Esophagus (tissue), 2 donors: Measurements from ENCODE around the gene TMEM168. TPM values are rescaled to one million over a fixed set of nuclear protein-coding genes. Genes with fewer than 3 reads are reported as not detected.
A peak's percentile ranks its signal among the peaks of the same experiment; 100 is the strongest.
"Not testable (repeated sequence)": the region's sequence is repeated elsewhere in the genome, so short reads cannot be mapped to it uniquely, and the experiment has no call there.

ENCODE experiments used
- H3K27ac ChIP-seq, 2 donors: one replicate each; pipeline ENCODE4 v1.5.1; 2013; ENCODE audit warnings: low read depth in 2 of 2, mild to moderate bottlenecking in 2 of 2, inconsistent platforms in 1 of 2, low read length in 1 of 2, moderate library complexity in 1 of 2
- H3K27me3 ChIP-seq, 2 donors: one replicate each; pipeline ENCODE4 v1.6.1; 2013; ENCODE audit warnings: low read length in 2 of 2, control low read depth in 1 of 2, mild to moderate bottlenecking in 1 of 2; ENCODE audit not compliant: insufficient read depth in 2 of 2, control insufficient read depth in 1 of 2
- H3K36me3 ChIP-seq, 2 donors: one replicate each; pipeline ENCODE4 v1.6.1; 2013; ENCODE audit warnings: low read length in 1 of 2; ENCODE audit not compliant: control insufficient read depth in 2 of 2, insufficient read depth in 2 of 2
- H3K4me1 ChIP-seq, 2 donors: one replicate each; pipeline ENCODE4 v1.6.1; 2013; ENCODE audit warnings: low read length in 1 of 2; ENCODE audit not compliant: control insufficient read depth in 2 of 2, insufficient read depth in 2 of 2
- H3K4me3 ChIP-seq, 2 donors: one replicate each; pipeline ENCODE4 v1.5.1; 2013; ENCODE audit warnings: low read length in 2 of 2, mild to moderate bottlenecking in 2 of 2, low read depth in 1 of 2, moderate library complexity in 1 of 2
- H3K9me3 ChIP-seq, 2 donors: one replicate each; pipeline ENCODE4 v1.6.1; 2013; ENCODE audit warnings: mild to moderate bottlenecking in 2 of 2, low read depth in 1 of 2, low read length in 1 of 2, moderate library complexity in 1 of 2; ENCODE audit not compliant: control insufficient read depth in 2 of 2, insufficient read depth in 1 of 2
- WGBS, 2 donors: extraction: QIAGEN DNeasy Blood & Tissue Kit; methylation state at CpG; one replicate each; pipeline ENCODE4 v1.1.7; 2013; 5-methylcytosine and 5-hydroxymethylcytosine counted together
- polyA plus RNA-seq, 2 donors: library from polyadenylated mRNA; stranded (reverse); fragments of 200-250 nt; gene quantifications; one replicate each; pipeline ENCODE4 v1.2.3, GENCODE V29; 2013
- donor health status: healthy with polysubstance abuse.
- donor health status: Bipolar disorder and iron deficiency.

TMEM168 gene
- 10 to 100 TPM in 1 of 2 donors, 1 to 10 TPM in 1; 5.2 to 10.7 TPM for polyA plus RNA-seq

- Histone ChIP-seq H3K36me3 (no peaks in the 10 kb centered on the region), H3K4me3 (peak within 1 kb of the TSS; percentile 77 to 94), H3K27ac (peak within 1 kb of the TSS; percentile 94 to 97), H3K4me1 (no peaks in the 10 kb centered on the region), H3K27me3 (no peaks in the 10 kb centered on the region), H3K9me3 (no peaks in the 10 kb centered on the region)
- 1% methylated on average over 67 of the region's 67 CpGs for WGBS, 2 donors
Observed at GRCh38 chr7:112789817-112790585, at the start of gene TMEM168. Gene TMEM168, minus strand, starts transcription at chr7:112790393. Its CDS starts 5,568 bp downstream, at chr7:112784825.

GRCh38 chr7:112835928-112836327 lies 45.7 kb upstream of the TMEM168 start:
- H3K9me3 ChIP-seq, H3K27ac ChIP-seq, H3K4me3 ChIP-seq, H3K4me1 ChIP-seq, H3K27me3 ChIP-seq, H3K36me3 ChIP-seq: not testable (repeated sequence)
- WGBS, 2 donors = 83% methylated on average over 4 of the region's 4 CpGs

- WGBS, 2 donors = 87 to 91% methylated on average over 3 of the region's 3 CpGs
Observed at GRCh38 chr7:112833082-112833481, 42.9 kb upstream of the TMEM168 start.

GRCh38 chr7:112830769-112831168 lies 40.6 kb upstream of the TMEM168 start:
- Histone ChIP-seq H3K36me3 (no peaks in the 10 kb centered on the region), H3K27ac (no peak overlapping the region), H3K4me3 (no peak overlapping the region)

More at GRCh38 chr7:112833082-112833481, 42.9 kb upstream of the TMEM168 start:
- no peaks in the 10 kb centered on the region for H3K9me3 ChIP-seq
- no peak overlapping the region for H3K4me3 ChIP-seq
- H3K4me1 ChIP-seq = no peaks in the 10 kb centered on the region
- H3K27me3 ChIP-seq = no peaks in the 10 kb centered on the region
- H3K36me3 ChIP-seq = no peaks in the 10 kb centered on the region
- no peak overlapping the region for H3K27ac ChIP-seq

GRCh38 chr7:112828696-112829095 lies 38.5 kb upstream of the TMEM168 start:
- Histone ChIP-seq H3K27me3 (no peaks in the 10 kb centered on the region), H3K4me1 (no peaks in the 10 kb centered on the region), H3K36me3 (no peaks in the 10 kb centered on the region), H3K27ac (no peak overlapping the region), H3K9me3 (no peaks in the 10 kb centered on the region), H3K4me3 (no peak overlapping the region)
- 92 to 93% methylated on average over 1 of the region's 1 CpG for WGBS, 2 donors

More at GRCh38 chr7:112830769-112831168, 40.6 kb upstream of the TMEM168 start:
- H3K9me3 ChIP-seq = no peaks in the 10 kb centered on the region
- no peaks in the 10 kb centered on the region for H3K27me3 ChIP-seq
- no peaks in the 10 kb centered on the region for H3K4me1 ChIP-seq

GRCh38 chr7:112821345-112821744 lies 31.2 kb upstream of the TMEM168 start:
- H3K4me3 ChIP-seq = no peak overlapping the region
- H3K27ac ChIP-seq = no peak overlapping the region
- no peaks in the 10 kb centered on the region for H3K4me1 ChIP-seq
- no peaks in the 10 kb centered on the region for H3K9me3 ChIP-seq
- peaks cover 0 to 2% of the 10 kb centered on the region in 2 donors for H3K36me3 ChIP-seq
- no peaks in the 10 kb centered on the region for H3K27me3 ChIP-seq

GRCh38 chr7:112819536-112819935 lies 29.3 kb upstream of the TMEM168 start:
- H3K27ac ChIP-seq = no peak overlapping the region
- no peaks in the 10 kb centered on the region for H3K4me1 ChIP-seq
- 89 to 91% methylated on average over 3 of the region's 3 CpGs for WGBS, 2 donors
- no peaks in the 10 kb centered on the region for H3K9me3 ChIP-seq
- no peak overlapping the region for H3K4me3 ChIP-seq
- H3K36me3 ChIP-seq = peaks cover 0 to 2% of the 10 kb centered on the region in 2 donors
- no peaks in the 10 kb centered on the region for H3K27me3 ChIP-seq

GRCh38 chr7:112806156-112806555 lies 16.0 kb upstream of the TMEM168 start:
- Histone ChIP-seq H3K9me3 (no peaks in the 10 kb centered on the region), H3K4me3 (no peak overlapping the region), H3K27me3 (no peaks in the 10 kb centered on the region), H3K4me1 (no peaks in the 10 kb centered on the region), H3K36me3 (no peaks in the 10 kb centered on the region), H3K27ac (no peak overlapping the region)
- 77 to 84% methylated on average over 4 of the region's 4 CpGs for WGBS, 2 donors

- 92 to 95% methylated on average over 3 of the region's 3 CpGs for whole genome bisulfite sequencing, 2 donors
- Histone ChIP-seq H3K4me3 (no peak overlapping the region), H3K4me1 (no peaks in the 10 kb centered on the region), H3K9me3 (no peaks in the 10 kb centered on the region), H3K27me3 (no peaks in the 10 kb centered on the region), H3K36me3 (no peaks in the 10 kb centered on the region), H3K27ac (no peak overlapping the region)
Observed at GRCh38 chr7:112802406-112802805, 12.2 kb upstream of the TMEM168 start.

- Histone ChIP-seq H3K9me3 (no peaks in the 10 kb centered on the region), H3K27ac (no peak overlapping the region), H3K4me1 (no peaks in the 10 kb centered on the region), H3K4me3 (no peak overlapping the region), H3K36me3 (no peaks in the 10 kb centered on the region), H3K27me3 (no peaks in the 10 kb centered on the region)
- 91% methylated on average over 2 of the region's 2 CpGs for whole genome bisulfite sequencing, 2 donors
Observed at GRCh38 chr7:112800486-112800885, 10.3 kb upstream of the TMEM168 start.
